NB4 (cell line): ENCODE results near the gene IL3.

Experiments used
- MAX ChIP-seq: IDR thresholded peaks from 2 replicates; pipeline ENCODE4 v1.6.1; 2011; ENCODE audit warnings: low read depth, low read length
- POLR2A ChIP-seq: IDR thresholded peaks from 2 replicates; pipeline ENCODE4 v1.6.1; 2011; ENCODE audit warnings: mild to moderate bottlenecking; ENCODE audit not compliant: insufficient read length; ENCODE audit errors: extremely low read depth
- TF ChIP-seq, protein P1 (sequence below): IDR thresholded peaks from one replicate; pipeline ENCODE4 v1.5.1; 2012; ENCODE audit warnings: low read depth, low read length

DNA sequence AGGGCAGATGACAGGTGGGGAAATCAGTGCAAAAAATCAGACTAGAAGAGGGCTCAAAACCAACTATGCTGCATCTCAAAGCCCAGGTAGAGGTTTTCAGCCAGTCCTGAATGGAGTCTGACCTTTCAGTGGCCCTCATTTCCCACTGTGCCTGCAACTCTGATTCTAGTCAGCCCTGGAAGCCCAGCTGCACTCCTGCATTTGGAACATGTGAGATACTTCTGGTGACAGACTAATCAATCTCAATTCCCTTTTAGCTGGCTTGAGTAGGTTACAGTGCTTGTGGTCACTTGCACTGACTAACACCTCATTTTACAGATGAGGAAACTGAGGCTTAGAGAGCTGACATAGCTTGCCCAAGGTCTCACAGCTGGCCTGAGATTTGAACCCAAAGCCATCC, 41.1 kb upstream of the IL3 start:
- TF ChIP-seq POLR2A, result no peak
- TF ChIP-seq, protein P1, sequence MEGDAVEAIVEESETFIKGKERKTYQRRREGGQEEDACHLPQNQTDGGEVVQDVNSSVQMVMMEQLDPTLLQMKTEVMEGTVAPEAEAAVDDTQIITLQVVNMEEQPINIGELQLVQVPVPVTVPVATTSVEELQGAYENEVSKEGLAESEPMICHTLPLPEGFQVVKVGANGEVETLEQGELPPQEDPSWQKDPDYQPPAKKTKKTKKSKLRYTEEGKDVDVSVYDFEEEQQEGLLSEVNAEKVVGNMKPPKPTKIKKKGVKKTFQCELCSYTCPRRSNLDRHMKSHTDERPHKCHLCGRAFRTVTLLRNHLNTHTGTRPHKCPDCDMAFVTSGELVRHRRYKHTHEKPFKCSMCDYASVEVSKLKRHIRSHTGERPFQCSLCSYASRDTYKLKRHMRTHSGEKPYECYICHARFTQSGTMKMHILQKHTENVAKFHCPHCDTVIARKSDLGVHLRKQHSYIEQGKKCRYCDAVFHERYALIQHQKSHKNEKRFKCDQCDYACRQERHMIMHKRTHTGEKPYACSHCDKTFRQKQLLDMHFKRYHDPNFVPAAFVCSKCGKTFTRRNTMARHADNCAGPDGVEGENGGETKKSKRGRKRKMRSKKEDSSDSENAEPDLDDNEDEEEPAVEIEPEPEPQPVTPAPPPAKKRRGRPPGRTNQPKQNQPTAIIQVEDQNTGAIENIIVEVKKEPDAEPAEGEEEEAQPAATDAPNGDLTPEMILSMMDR, result no peak
- no peak for TF ChIP-seq MAX
